ENCODE measurements around the gene WAPL. TPM values are rescaled to one million over a fixed set of nuclear protein-coding genes. Genes with fewer than 3 reads are reported as not detected.

Gene WAPL
- total and polyA plus RNA-seq, 10 of the 15 experiments (the other 5 are each of a cell fraction or from before 2014, with no cell fraction given): 15.7 to 45.8 (median 29.0) TPM

DNA sequence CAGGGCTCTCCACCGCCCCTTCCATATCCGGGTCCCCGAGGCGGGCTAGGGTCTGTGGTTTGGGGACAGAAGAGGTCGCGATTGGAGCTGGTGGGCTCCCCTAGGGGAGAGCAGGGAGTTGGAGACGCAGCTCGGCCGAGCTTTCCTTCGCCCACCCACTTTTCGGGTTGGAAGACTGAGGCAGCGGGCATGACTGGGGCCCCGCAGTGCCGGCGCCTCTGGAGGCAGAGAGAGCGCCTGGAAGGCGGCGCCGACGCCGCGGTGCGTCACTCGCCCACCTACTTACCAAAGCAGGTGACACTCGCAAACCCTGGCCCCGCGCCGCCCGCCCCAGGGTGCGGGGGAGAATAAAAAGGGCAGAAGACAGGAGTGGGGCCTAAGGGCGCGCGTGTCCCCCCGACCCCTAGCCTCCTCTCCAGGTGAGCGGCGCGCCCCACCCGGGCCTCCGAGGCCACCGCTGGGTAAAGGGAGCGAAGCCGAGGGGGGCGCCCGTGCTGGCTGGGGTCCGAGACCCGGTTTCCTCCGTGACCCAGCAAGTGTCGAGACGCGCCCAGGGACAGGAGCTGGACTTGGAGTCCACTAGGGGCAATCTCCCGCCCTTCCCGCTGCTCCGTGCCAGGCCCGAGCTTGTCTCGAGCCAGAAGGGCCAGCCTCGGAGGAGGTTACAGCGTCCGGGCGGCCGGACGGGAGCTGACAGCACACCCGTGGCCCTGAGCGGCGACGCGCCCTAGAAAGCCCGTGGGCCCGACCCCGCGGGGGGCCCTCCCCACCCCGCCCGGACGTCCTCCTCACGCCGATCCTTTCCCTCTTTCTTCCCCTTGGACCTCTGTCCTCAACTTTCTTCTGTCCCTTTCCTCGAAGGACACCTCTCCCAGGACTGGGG, 120.6 kb downstream of the WAPL start (continued):
- TF ChIP-seq ZNF687 (IDR thresholded peaks at IDR 0.05): peak; percentile 53
- TF ChIP-seq, protein P1, sequence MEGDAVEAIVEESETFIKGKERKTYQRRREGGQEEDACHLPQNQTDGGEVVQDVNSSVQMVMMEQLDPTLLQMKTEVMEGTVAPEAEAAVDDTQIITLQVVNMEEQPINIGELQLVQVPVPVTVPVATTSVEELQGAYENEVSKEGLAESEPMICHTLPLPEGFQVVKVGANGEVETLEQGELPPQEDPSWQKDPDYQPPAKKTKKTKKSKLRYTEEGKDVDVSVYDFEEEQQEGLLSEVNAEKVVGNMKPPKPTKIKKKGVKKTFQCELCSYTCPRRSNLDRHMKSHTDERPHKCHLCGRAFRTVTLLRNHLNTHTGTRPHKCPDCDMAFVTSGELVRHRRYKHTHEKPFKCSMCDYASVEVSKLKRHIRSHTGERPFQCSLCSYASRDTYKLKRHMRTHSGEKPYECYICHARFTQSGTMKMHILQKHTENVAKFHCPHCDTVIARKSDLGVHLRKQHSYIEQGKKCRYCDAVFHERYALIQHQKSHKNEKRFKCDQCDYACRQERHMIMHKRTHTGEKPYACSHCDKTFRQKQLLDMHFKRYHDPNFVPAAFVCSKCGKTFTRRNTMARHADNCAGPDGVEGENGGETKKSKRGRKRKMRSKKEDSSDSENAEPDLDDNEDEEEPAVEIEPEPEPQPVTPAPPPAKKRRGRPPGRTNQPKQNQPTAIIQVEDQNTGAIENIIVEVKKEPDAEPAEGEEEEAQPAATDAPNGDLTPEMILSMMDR (IDR thresholded peaks at IDR 0.05 in 2 of 3, conservative IDR thresholded peaks at IDR 0.05 in 1 of 3; ENCODE audit: control insufficient read depth in 2 of 3, extremely low read depth in 1 of 3, insufficient read depth in 1 of 3, low read depth in 3 of 3, low read length in 3 of 3): no peak; a peak in 1 of 6 replicates
- TF ChIP-seq CHD1 (IDR thresholded peaks at IDR 0.05; ENCODE audit: low read depth, low read length): no peak; the same call in 1 of the 2 replicates
- TF ChIP-seq RAD21 (IDR thresholded peaks at IDR 0.05; ENCODE audit: insufficient read depth, low read depth, low read length): 0 out of 2 replicates have a peak, but pooled peaks have one; percentile 3
- TF ChIP-seq ZNF274 (IDR thresholded peaks at IDR 0.05; ENCODE audit: insufficient read depth, insufficient read length): no peak
- no peak; a peak in 2 of 4 replicates for TF ChIP-seq IKZF2 (IDR thresholded peaks at IDR 0.05)
